Kidney (tissue), 14 donors: ENCODE data around the gene PTPRC. TPM values are rescaled to one million over a fixed set of nuclear protein-coding genes. Genes with fewer than 3 reads are reported as not detected.

Experiments used
- DNase-seq, 5 donors: peaks; one replicate each; pipeline ENCODE4 v3.0.0-alpha.2; 2013 to 2020
- FAIRE-seq: peaks from 2 replicates; lab custom pipeline; 2012; peaks lifted over from hg19 to GRCh38; lab: Jason Lieb, UNC
- H3K27ac ChIP-seq, 2 donors: one replicate each; pipeline ENCODE4 v1.7.0; 2013; ENCODE audit warnings: low read depth in 2 of 2, low read length in 2 of 2, inconsistent platforms in 1 of 2
- H3K27me3 ChIP-seq: one replicate; pipeline ENCODE4 v1.7.1; 2013; ENCODE audit warnings: low read length, inconsistent platforms; ENCODE audit not compliant: control insufficient read depth, insufficient read depth
- H3K36me3 ChIP-seq, 3 donors: one replicate each; pipeline versions ENCODE4 v1.7.0 to v1.7.1; 2013; ENCODE audit warnings: low read length in 3 of 3, control low read depth in 1 of 3, inconsistent platforms in 1 of 3; ENCODE audit not compliant: insufficient read depth in 3 of 3, control insufficient read depth in 2 of 3
- H3K4me1 ChIP-seq, 3 donors: one replicate each; pipeline versions ENCODE4 v1.7.0 to v1.7.1; 2013; ENCODE audit warnings: low read length in 3 of 3, inconsistent platforms in 1 of 3, low read depth in 1 of 3; ENCODE audit not compliant: control insufficient read depth in 2 of 3, insufficient read depth in 2 of 3
- H3K4me3 ChIP-seq, 3 donors: one replicate each; pipeline versions ENCODE4 v1.7.0 to v1.8.1; 2013; ENCODE audit warnings: low read length in 3 of 3, control low read depth in 1 of 3, inconsistent platforms in 1 of 3
- H3K9ac ChIP-seq, 3 donors: one replicate each; pipeline versions ENCODE4 v1.7.0 to v1.7.1; 2013; ENCODE audit warnings: low read length in 3 of 3, control low read depth in 1 of 3, inconsistent platforms in 1 of 3
- H3K9me3 ChIP-seq, 3 donors: one replicate each; pipeline versions ENCODE4 v1.7.0 to v1.7.1; 2013; ENCODE audit warnings: low read length in 3 of 3, control low read depth in 1 of 3, inconsistent platforms in 1 of 3; ENCODE audit not compliant: control insufficient read depth in 2 of 3, insufficient read depth in 1 of 3
- CTCF ChIP-seq: IDR thresholded peaks from 3 replicates; pipeline ENCODE4 v1.5.1; 2012; ENCODE audit warnings: mild to moderate bottlenecking, moderate library complexity, borderline replicate concordance; ENCODE audit not compliant: insufficient read depth; ENCODE audit errors: extremely low read depth
- intact Hi-C: fragments of 100-400 bp; cut with DNase I; formaldehyde crosslinking; loops from one replicate; pipeline ENCODE4 v1.11.1; 2022
- polyA plus RNA-seq: library from polyadenylated mRNA; stranded (reverse); fragments of 350-450 nt; fragmentation: Illumina TruSeq; extraction: RNeasy Lipid Tissue Mini Kit (QIAGEN cat#74804); gene quantifications from one replicate; pipeline ENCODE4 v1.2.3, GENCODE V29; 2014; ENCODE audit warnings: low read depth, low replicate concordance; ENCODE audit not compliant: insufficient read depth
- total RNA-seq: library from RNA; stranded (reverse); fragmentation: NEBNext Ultra II Directional; extraction: Animal tissue kit (Norgen Biotek cat#: 25700); gene quantifications from one replicate; pipeline ENCODE4 v1.2.1, GENCODE V29; 2021
- donor health status: control.
- donor health status: control.
- donor health status: control.
- donor health status: control.
- donor health status: control.
- donor health status: DM: yes; HTN: yes; CAD: no.
- donor health status: Normal renal cell carcinoma (clear cell type).

Gene PTPRC
- total and polyA plus RNA-seq, 2 donors from 2014 or later: 1.4 to 60.2 TPM

- no peak for TF ChIP-seq CTCF
- H3K27me3 ChIP-seq: no peaks in the 10 kb centered on the region
- intact Hi-C loops: no loop called here
- H3K9me3 ChIP-seq: no peaks in the 10 kb centered on the region
- FAIRE-seq: no peak
- H3K4me1 ChIP-seq: no peaks in the 10 kb centered on the region
- no peak overlapping the region for H3K4me3 ChIP-seq
- H3K36me3 ChIP-seq: no peaks in the 10 kb centered on the region
- no peak overlapping the region for H3K9ac ChIP-seq
- no peak overlapping the region for H3K27ac ChIP-seq
- DNase-seq: no peak
Observed at GRCh38 chr1:198660341-198661261, 21.8 kb downstream of the PTPRC start.

- Histone ChIP-seq H3K4me3 (no peak overlapping the region), H3K27me3 (no peaks in the 10 kb centered on the region), H3K27ac (no peak overlapping the region), H3K4me1 (no peaks in the 10 kb centered on the region), H3K36me3 (no peaks in the 10 kb centered on the region), H3K9me3 (no peaks in the 10 kb centered on the region), H3K9ac (no peak overlapping the region)
- FAIRE-seq (no peak), DNase-seq (no peak)
- TF ChIP-seq CTCF: no peak
- intact Hi-C loops: no loop called here
Observed at GRCh38 chr1:198662821-198663220, 24.0 kb downstream of the PTPRC start.

GRCh38 chr1:198664068-198664788 is 25.4 kb downstream of the PTPRC start:
- Histone ChIP-seq H3K9ac (no peak overlapping the region), H3K4me3 (no peak overlapping the region), H3K27ac (no peak overlapping the region), H3K4me1 (no peaks in the 10 kb centered on the region), H3K9me3 (no peaks in the 10 kb centered on the region), H3K36me3 (no peaks in the 10 kb centered on the region), H3K27me3 (no peaks in the 10 kb centered on the region)
- no peak for TF ChIP-seq CTCF
- no peak for FAIRE-seq
- intact Hi-C loops: no loop called here
- no peak for DNase-seq
